Superior temporal gyrus (tissue), 1 donor: ENCODE measurements around the gene MITF.
"Not testable (repeated sequence)": the region's sequence is repeated elsewhere in the genome, so short reads cannot be mapped to it uniquely, and the experiment has no call there.

Experiments used
- DNase-seq: peaks from one replicate; pipeline ENCODE4 v3.0.0-alpha.2; 2016; ENCODE audit errors: extremely low spot score

Gene MITF

DNA sequence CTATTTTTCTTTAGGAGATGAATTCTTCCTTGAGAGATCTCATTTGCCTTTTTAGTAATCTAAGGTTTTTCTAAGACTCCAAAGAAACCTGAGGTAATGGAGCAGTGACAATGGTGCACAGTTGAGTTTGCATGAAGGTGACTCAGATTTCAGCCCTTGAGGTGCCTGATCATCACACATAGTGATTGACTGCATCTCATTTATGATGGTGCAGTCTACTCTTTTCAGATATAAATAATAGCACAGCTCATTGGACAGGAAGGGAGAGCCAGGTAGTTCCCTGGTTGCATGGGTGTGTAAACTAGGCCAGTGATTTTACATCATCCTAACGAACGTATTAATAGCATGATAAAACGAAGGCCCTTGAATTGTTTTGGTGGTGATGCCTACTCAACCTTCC is 174.2 kb downstream of the MITF start:
- no peak for DNase-seq

DNA sequence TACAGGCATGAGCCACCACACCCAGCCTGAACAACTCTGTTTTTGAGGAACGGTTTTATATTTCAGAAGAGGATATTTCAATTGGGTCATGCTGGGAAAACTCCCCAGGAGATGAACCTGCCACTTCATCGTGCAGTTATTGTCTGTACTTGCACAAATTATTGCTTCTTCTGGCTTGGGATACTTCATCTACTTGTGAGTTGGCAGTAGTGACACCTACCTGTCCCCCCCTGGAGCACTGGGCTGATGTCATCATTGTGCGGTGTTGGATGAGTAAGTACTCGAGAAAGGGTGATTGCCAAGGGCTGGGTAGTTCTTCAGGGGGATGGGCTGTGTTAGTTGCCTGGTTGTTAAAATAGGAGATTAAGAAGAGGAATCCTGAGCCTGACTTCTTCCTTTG is 175.1 kb downstream of the MITF start:
- DNase-seq: no peak

DNA sequence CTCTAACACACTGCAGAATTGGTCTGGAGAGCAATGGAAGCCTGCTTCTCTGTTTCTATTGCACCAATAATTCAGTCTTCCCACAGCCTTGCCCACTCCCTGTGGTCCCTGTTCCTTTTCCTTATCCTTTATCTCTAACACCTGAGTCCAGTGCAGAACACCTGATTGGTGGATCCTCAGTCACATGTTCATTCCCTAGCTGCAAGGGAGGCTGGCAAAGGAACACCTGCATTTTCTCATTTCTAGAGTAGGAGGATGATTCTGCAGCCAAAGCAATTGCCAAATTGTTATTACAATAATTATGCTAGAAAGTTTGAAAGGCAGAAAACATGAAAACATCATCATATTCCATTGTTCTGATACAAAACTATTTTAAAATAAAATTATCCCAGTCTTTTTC is 176.5 kb downstream of the MITF start:
- no peak for DNase-seq

DNA sequence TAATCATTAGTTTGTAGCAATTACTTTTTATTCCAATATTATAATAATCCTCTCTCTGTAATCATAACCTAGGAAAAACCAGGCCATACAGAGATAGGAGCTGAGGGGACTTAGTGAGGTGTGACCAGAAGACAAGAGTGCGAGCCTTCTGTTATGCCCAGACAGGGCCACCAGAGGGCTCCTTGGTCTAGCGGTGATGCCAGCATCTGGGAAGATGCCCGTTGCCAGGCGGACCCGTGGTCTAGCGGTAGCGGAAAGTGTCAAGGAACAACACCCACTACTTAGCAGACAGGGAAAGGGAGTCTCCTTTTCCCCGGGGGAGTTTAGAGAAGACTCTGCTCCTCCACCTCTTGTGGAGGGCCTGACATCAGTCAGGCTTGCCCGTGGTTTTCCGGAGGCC is 180.7 kb downstream of the MITF start:
- DNase-seq: not testable (repeated sequence)

DNA sequence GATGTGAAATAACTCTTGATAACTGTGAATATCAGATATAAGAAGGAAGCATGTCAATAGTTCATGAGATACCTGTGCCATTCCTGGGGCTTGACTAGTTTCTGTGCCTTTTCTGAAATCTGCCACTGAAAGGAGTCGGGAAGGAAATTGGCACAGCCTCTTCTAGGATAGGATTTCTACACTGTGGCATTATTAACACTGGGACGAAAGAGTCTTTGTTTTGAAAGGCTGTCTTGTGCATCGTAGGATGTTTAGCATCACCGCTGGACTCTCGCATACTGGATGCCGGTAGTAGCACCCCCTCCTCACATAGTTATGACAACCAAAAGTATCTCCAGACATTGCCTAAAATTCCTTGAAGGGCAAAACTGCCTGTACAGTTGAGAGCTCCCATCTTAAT is 182.4 kb downstream of the MITF start:
- peak; percentile 71 for DNase-seq

DNA sequence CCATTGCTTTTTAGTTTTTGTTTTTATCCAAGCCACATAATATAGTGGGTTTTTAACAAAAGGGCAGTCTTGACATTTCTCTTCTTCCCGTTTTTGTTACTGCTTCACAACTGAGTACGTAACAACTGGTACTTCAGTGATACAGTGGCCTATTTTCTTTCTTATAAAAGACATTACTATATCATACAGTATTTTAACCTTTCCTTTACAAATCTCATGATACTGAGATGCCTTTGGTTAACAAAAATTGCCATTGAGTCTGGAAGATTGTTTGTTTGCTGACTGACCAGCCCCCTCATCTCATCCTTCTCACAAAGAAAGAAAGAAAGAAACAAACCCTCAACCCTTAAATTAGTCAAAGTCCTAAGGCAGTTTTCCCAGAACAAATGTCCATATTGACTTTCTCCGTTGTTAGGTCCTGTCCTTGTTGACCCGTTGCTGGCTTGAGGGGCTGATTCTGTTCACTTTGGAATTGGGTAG is 183.3 kb downstream of the MITF start:
- no peak for DNase-seq

DNA sequence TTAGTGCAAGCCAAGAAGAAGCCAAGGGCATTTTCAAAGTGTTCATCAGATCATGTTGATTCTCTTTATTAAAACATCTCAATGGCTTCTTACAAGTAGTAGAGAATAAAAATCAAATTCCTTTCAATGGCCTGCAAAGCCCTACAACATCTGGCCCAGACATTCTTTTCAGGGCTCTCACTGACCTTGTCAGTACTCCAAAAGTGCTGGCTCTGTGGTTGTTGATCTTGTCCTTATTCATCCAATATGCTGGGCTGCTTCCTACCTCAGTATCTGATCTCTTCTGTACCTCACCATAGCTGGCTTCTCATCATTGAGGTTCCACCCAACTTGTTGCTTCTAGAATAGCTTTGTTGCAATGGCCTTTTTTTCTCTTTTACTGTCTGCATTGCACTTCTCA is 186.2 kb downstream of the MITF start:
- no peak for DNase-seq

DNA sequence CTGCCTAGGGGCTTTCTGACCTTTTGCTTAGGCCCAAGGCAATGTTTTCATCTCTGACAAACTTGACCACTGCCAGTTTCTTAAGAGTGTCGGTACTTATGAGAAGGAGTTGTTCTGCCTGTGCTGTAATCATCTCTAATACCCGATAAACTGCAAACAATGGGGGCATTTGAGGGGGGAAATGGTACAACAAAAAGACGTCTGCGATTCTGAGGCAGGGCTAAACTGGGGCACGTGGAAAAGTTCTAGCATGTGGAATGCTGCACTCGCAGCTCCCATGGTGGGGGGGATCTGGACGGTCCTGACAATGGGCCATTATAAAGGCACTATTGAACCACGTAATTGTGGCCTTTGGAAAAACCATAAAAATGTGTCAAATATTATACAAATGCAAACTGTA is 187.1 kb downstream of the MITF start:
- DNase-seq: peak; percentile 80

DNA sequence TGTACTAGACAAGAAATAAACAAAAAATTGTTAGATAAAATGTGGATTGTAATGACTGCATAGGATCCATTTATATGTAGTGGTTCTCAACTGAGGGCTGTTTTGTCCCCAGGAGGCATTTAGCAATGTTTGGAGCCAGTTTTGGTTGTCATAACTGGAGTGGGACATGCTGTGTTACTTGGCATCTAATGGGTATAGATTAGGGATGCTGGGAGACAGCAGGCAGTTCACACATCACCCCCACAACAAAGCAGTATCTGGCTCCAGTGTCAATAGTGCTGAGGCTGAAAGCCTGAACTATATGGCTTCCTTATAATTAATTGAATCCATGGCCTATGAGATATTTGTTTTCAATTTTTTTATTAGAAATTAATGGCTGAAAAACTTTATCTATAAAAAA is 188.3 kb downstream of the MITF start:
- DNase-seq: no peak

DNA sequence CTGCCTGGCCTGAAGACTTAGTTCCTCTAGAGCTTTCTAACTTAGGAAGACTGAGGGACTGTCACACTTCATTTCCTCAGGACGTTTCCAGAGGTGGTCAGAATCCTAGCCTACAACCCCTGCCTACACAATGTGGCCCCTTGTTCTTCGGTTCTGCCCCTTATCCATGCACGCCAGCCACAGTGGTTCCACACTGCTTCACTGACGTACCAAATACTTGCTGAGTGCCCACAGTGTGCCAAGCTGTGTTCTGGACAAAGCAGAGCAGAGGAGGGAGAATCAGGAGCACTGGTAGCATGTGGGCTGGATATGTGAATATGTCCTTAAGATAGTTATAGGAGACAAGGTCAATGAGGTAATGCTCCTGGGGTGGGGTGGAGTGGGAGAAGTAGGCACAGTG is 189.8 kb downstream of the MITF start:
- no peak for DNase-seq

DNA sequence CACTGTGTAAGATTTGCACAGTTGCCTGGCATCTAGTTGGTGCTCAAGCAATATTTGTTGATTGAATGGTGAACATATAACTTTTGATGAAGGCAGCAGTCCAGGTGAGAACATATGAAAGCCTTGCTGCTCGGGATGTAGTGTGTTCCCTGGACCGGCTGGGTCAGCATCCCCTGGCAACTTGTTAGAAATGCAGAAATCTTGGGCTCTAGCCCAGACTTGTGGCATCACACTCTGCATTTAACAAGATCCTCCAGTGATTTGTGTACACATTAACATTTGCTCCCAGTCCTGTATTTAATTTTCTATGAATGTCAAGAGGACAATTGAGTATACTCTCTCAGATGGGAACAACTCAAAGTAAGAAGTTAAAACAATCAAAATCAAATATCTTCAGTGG is 191.3 kb downstream of the MITF start:
- DNase-seq: peak; percentile 83

DNA sequence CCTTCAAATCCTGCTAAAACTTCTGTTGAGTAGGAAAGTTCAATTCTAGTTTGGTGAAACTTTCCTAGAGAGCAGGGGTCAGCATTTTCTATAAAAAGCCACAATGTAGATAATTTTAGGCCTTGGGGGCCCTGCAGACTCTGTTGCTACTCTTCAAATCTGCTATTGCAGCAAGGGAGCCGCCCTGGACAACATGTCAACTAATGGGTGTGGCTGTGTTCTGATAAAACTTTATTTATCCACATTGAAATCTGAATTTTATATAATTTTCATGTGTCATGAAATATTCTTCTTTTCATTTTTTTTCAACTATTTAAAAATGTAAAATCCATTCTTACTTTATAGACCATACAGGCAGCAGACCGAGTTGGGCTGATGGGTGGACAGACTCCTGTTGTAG is 192.8 kb downstream of the MITF start:
- DNase-seq: no peak

DNA sequence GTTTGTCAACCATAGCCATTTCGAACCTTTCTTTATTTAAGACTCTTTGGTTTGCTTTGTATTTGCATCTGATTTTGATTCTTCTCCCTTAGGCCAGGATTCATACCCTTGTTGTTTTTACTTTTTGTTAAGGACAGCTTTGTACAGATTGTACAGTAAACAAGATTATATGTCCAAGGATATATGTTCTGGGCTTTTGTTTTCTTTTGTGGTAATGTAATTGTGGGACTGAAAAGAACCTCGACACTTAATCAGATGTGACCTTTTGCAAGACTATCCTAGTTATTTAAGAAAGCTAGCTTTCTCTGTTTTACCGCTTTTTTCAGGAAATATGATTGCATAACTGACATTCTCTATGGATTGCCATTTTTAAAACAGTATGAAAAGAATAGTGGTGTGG is 193.2 kb downstream of the MITF start:
- DNase-seq: no peak

DNA sequence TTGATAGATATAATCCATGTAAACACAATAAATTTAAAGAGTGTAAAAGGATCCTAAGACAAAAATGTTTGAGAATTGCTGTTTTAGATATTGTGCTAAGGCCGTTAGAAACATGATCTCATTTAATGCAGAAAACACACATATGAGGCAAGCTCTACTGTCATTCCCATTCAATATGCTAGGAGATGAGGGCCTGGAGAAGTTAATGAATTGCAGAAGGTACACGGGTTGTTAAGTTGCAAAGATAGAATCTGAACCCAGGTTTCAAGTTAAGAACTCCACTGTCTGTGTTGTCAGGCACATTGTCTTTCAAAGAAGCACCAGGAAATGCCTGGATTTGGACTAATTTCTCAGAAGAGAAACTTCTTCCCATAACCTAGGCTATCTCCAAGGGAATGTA is 195.1 kb downstream of the MITF start:
- DNase-seq: peak; percentile 65

DNA sequence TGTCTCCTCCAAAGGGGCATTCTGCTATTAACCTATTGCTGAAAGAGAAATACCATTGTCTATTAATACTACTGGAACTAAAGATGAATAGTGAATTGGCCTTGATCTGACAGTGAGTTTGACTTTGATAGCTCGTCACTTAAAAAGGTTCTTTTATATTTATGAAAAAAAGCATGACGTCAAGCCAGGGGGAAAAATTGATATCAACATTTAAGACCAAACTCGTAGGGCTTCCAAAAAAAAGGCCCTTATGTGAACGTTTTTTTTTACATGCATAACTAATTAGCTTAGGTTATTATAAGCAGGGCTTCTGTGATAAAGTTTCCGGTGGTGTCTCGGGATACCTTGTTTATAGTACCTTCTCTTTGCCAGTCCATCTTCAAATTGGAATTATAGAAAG is 197.0 kb downstream of the MITF start:
- DNase-seq: no peak

DNA sequence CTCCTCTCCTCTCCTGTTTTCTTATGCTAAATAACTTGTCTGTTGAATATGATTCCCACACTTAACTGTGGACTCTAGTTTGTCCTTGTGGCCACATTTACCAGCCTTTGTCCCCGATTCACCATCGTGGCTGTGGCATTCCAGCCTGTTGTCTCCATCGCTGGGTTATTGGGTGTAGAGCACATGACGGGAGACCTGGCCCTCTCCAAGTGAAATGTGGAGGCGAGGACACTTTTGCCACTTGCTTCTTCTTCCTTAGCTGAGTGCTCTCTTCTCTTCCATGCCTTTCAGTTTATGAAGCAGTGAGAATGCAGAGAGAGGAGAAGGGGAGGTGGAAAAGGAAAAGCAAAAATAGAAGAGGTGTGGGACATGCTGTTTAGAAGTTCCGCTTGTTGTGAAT is 198.8 kb downstream of the MITF start:
- DNase-seq: no peak

DNA sequence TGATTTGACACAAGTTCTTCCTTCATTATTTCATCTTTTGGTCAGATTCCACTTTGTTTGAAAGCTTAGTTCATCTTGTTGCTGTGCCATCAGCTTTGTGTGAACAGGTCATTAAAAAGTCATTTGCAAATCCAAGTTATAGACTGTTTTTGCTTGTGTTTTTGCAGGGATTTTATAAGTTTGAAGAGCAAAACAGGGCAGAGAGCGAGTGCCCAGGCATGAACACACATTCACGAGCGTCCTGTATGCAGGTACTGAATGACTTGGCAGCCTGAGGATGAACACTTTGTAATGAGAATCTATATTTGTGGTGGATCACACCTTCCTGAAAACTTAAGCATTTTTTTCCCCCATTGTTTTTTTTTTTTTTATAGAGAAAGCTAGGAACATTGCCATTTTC is 199.7 kb downstream of the MITF start:
- DNase-seq: no peak

DNA sequence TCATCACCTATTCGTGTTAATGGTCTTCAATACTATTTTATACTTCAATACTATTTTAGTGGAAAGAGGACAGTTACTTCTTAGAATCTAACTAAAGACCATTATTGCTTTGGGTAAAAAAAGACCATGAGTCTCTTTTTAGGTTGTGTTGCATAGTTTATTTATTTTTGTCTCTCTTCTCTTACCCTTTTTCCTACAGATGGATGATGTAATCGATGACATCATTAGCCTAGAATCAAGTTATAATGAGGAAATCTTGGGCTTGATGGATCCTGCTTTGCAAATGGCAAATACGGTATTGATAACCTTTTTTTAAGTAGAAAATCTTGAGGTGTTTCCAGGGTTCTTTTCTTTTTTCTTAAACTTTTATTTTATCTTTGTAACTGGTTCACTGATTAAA is 201.8 kb downstream of the MITF start:
- DNase-seq: no peak

DNA sequence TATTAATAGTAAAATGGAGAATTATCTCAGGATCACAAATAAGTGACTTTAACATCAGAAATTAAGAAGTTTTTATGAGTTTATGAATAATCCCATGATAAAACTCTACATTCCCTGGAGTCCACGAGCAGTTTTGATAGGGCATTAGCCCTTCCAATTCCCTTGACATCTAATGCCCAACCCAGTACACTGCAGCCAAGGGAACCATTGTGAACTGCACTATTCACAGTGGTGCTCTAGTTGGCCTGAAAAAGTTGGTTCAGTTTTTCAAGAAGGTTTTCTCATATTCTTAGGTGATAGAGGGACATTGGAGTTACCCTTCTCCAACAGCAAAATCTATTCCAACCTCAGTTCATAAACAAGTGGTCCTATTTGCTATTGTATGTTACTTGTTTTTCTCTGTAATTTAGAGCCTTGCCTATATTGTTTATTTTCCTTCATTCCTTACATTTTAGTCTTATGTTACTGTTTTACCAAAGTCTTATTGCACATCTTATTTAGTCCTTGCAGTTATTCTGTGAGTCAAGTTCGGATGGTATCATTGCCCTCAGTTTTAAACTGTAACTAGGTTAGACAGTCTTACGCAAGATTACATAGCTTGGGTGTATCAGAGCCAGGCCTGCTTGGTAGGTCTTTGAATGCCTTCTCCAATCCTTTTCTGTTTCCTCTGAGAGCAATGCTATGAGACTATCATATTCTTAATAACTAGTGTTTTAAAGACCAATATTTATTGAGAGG is 202.3 kb downstream of the MITF start:
- no peak for DNase-seq

DNA sequence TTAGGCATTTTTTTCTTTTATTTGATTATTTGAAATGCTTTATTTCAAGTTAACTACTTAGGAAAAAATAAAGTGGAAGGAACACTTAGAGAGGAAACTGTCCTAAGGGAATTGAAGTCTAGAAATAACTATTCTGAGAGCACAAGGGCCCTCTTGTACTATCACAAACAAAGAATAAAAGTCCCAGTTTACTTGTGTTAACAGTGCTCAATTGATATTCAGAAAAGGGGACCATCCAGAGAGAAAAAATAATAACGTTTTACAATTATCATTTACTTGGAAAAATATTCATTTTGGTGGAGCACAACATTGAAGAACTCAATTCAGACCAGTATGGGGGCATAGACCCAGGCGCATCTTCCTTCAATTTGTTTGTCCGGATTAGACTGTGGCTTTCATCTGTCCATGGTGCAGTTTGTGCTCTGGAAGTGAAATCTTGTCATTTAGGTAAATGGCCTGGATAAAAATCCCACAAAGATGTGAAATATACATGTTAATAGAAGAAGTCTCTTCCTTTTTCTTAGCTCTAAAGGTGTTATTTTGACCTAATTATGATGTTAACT is 205.7 kb downstream of the MITF start:
- peak; percentile 94 for DNase-seq

DNA sequence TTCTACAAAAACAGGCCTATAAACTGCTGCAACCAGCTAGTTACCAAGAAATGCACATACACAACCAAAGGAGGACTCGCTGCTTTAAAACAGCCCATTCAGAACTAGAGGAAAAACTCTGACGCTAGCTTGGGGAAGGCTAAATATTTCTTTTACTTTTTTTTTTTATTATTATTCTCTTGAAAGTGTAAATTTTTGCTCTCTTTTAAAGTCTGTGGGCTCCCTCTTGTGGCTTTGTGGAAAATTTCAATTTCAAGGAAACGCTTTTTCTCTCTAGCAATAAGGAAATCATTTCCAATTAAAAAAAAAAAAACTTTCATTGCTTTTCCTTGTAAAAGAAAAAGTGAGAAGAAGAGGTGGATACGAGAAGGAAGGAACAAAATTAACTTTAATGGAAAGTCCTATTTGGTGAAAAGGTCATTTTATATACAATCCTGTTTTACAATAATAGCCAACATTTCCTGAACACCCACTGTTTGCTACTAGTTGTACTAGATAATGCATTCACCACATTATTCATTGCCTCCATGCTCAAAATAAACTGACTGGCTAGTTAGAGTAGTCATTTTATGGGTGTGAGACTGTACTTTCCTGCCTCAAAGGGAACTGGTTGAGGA is 209.1 kb downstream of the MITF start:
- peak; percentile 92 for DNase-seq

DNA sequence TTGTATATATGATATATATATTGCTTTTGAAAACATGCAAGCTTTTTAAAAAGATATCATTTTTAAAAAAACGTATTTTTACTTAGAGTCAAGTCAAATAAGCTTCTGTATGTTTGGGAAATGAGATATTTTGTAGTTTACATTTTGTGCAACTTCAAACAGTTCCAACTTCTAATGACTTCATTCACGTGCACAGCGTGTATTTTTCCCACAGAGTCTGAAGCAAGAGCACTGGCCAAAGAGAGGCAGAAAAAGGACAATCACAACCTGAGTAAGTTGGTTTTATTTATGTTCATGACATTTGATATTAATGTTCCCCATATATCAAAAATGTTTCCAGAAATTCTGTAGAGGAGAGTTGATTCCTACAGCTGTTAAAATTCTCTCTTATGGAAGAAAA is 212.4 kb downstream of the MITF start:
- no peak for DNase-seq

DNA sequence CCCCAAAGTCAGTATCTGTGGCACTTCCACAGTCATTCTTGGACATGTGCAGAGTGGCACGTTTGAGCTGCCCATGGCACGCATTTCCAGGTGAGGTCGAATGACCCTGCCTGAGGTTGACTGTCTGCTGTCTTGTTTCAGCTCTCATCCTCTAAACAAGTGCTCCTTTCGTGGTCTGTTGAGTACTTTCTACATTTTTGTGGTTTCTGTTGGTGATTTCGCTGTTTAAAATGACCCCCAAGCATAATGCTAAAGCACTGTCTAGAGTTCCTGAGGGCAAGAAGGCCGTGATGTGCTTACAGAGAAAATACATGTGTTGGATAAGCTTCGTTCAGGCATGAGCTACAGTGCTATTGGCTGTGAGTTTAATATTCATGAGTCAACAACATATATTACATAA is 220.3 kb downstream of the MITF start:
- no peak for DNase-seq
